GM12878 (cell line): ENCODE results near the gene TTC4.

Experiments used
- CEBPB ChIP-seq, 2 experiments: fragments of 150-350 bp in 1 of 2; IDR thresholded peaks; 2 replicates each; pipeline ENCODE4 v1.6.1; 2012 to 2014; ENCODE audit warnings: low read depth in 2 of 2, low read length in 2 of 2, borderline replicate concordance in 1 of 2, inconsistent platforms in 1 of 2
- CHD4 ChIP-seq: fragments of 200-600 bp; sonication (generic); IDR thresholded peaks from 2 replicates; pipeline ENCODE4 v1.6.1; 2016; ENCODE audit warnings: mild to moderate bottlenecking
- CTCF ChIP-seq, 3 experiments: IDR thresholded peaks in 2 of 3; conservative IDR thresholded peaks in 1 of 3; 2 replicates each; pipeline ENCODE4 v1.5.1; 2011; ENCODE audit warnings: low read depth in 3 of 3, low read length in 3 of 3, mild to moderate bottlenecking in 3 of 3, control low read depth in 2 of 3, moderate library complexity in 2 of 3, inconsistent platforms in 1 of 3, mixed read lengths in 1 of 3; ENCODE audit not compliant: control insufficient read depth in 2 of 3, insufficient read depth in 1 of 3; ENCODE audit errors: extremely low read depth in 1 of 3
- FOXK2 ChIP-seq: fragments of 450-650 bp; IDR thresholded peaks from 2 replicates; pipeline ENCODE4 v1.6.1; 2017; ENCODE audit warnings: mild to moderate bottlenecking, moderate library complexity
- GABPA ChIP-seq: IDR thresholded peaks from 2 replicates; pipeline ENCODE4 v1.6.1; 2014; ENCODE audit warnings: antibody characterized with exemption, low read depth, mild to moderate bottlenecking, inconsistent platforms
- HCFC1 ChIP-seq: fragments of 150-350 bp; IDR thresholded peaks from 2 replicates; pipeline ENCODE4 v1.6.1; 2014; ENCODE audit warnings: low read length
- KDM1A ChIP-seq: fragments of 200-600 bp; sonication (generic); IDR thresholded peaks from 2 replicates; pipeline ENCODE4 v1.6.1; 2016; ENCODE audit warnings: borderline replicate concordance
- MYC ChIP-seq: IDR thresholded peaks from 2 replicates; pipeline ENCODE4 v1.6.1; 2011; ENCODE audit warnings: mild to moderate bottlenecking, low read length, moderate library complexity, inconsistent platforms; ENCODE audit not compliant: insufficient read depth, insufficient replicate concordance, insufficient read length, severe bottlenecking
- POLR2A ChIP-seq: IDR thresholded peaks from 2 replicates; pipeline ENCODE4 v1.6.1; 2011; ENCODE audit warnings: low read depth, mild to moderate bottlenecking, low read length
- RAD51 ChIP-seq: fragments of 450-650 bp; IDR thresholded peaks from 2 replicates; pipeline ENCODE4 v1.6.1; 2016; ENCODE audit warnings: moderate library complexity, mild to moderate bottlenecking, inconsistent platforms
- SMC3 ChIP-seq: IDR thresholded peaks from 2 replicates; pipeline ENCODE4 v1.6.1; 2011; ENCODE audit warnings: low read length, improper control_type of control experiment, borderline replicate concordance
- TAF1 ChIP-seq: IDR thresholded peaks from 2 replicates; pipeline ENCODE4 v1.6.1; 2011; ENCODE audit warnings: mild to moderate bottlenecking, low read depth, low read length, borderline replicate concordance
- YBX1 ChIP-seq: fragments of 450-650 bp; IDR thresholded peaks from 2 replicates; pipeline ENCODE4 v1.6.1; 2016; ENCODE audit warnings: antibody characterized with exemption
- TF ChIP-seq, protein P1 (sequence below): IDR thresholded peaks from 2 replicates; pipeline ENCODE4 v1.6.1; 2011; ENCODE audit warnings: mild to moderate bottlenecking, low read depth, low read length, moderate library complexity; ENCODE audit not compliant: insufficient replicate concordance

- no peak for TF ChIP-seq SMC3
- TF ChIP-seq CTCF (IDR thresholded peaks at IDR 0.05 in 2 of 3, conservative IDR thresholded peaks at IDR 0.05 in 1 of 3; ENCODE audit: control insufficient read depth in 2 of 3, extremely low read depth in 1 of 3, insufficient read depth in 1 of 3, low read depth in 3 of 3, low read length in 3 of 3), result no peak
- TF ChIP-seq FOXK2, result no peak
- no peak for TF ChIP-seq RAD51
- TF ChIP-seq HCFC1, result no peak
- TF ChIP-seq, protein P1, sequence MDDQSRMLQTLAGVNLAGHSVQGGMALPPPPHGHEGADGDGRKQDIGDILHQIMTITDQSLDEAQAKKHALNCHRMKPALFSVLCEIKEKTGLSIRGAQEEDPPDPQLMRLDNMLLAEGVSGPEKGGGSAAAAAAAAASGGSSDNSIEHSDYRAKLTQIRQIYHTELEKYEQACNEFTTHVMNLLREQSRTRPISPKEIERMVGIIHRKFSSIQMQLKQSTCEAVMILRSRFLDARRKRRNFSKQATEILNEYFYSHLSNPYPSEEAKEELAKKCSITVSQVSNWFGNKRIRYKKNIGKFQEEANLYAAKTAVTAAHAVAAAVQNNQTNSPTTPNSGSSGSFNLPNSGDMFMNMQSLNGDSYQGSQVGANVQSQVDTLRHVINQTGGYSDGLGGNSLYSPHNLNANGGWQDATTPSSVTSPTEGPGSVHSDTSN, result no peak
- no peak for TF ChIP-seq YBX1
- no peak for TF ChIP-seq TAF1
- TF ChIP-seq CEBPB (IDR thresholded peaks at IDR 0.05; ENCODE audit: borderline replicate concordance in 1 of 2, low read depth in 2 of 2, low read length in 2 of 2), result no peak
- no peak for TF ChIP-seq KDM1A
- no peak for TF ChIP-seq GABPA
- no peak for TF ChIP-seq POLR2A
- no peak for TF ChIP-seq CHD4
- TF ChIP-seq MYC, result no peak
Measured at GRCh38 chr1:54710434-54710833, 5.2 kb upstream of the TTC4 start.
